Mucosa of descending colon (tissue), 3 donors: ENCODE results near the gene SNTG2. TPM values are rescaled to one million over a fixed set of nuclear protein-coding genes. Genes with fewer than 3 reads are reported as not detected.

Source experiments
- ATAC-seq: fragments of 200-7000 bp; cut with Tn5 transposase; one replicate; pipeline ENCODE4 v1.9.1; 2020; ENCODE audit warnings: mild to moderate bottlenecking, moderate library complexity
- DNase-seq, 3 donors: peaks; one replicate each; pipeline ENCODE4 v3.0.0-alpha.2; 2020
- H3K36me3 ChIP-seq: fragments of 200-600 bp; one replicate; pipeline ENCODE4 v1.8.0; 2021; ENCODE audit warnings: low read depth, mild to moderate bottlenecking
- H3K4me1 ChIP-seq: fragments of 200-600 bp; one replicate; pipeline ENCODE4 v1.8.0; 2021; ENCODE audit warnings: low read depth, mild to moderate bottlenecking
- H3K4me3 ChIP-seq: fragments of 200-600 bp; one replicate; pipeline ENCODE4 v1.8.0; 2021; ENCODE audit warnings: mild to moderate bottlenecking
- H3K9me3 ChIP-seq: fragments of 200-600 bp; one replicate; pipeline ENCODE4 v1.8.0; 2021; ENCODE audit warnings: mild to moderate bottlenecking
- intact Hi-C, 2 donors: fragments of 100-400 bp; cut with DNase I in 1 of 2; cut with micrococcal nuclease in 1 of 2; formaldehyde crosslinking; loops; one replicate each; pipeline versions ENCODE4 v1.11.0 to v1.11.1; 2022; cut with DNase I, micrococcal nuclease
- total RNA-seq, 3 donors: library from RNA; stranded (reverse); fragmentation: NEBNext Ultra II Directional in 2 of 3; extraction: Animal tissue kit (Norgen Biotek cat#: 25700) in 2 of 3; gene quantifications; one replicate each; pipeline versions ENCODE4 v1.2.1 to v1.2.4, GENCODE V29; 2021 to 2023
- TF ChIP-seq, protein P1 (sequence below): fragments of 200-600 bp; IDR thresholded peaks from one replicate; pipeline ENCODE4 v1.8.0; 2022; ENCODE audit warnings: antibody characterized with exemption, mild to moderate bottlenecking
- donor health status: DM: no; HTN: no; CAD: no; lungs with moderate emphysema.
- donor health status: DM: no; HTN: no; CAD: no.
- donor health status: DM: no; HTN: yes; CAD: no.

SNTG2 gene
- total RNA-seq, 3 donors from 2014 or later: 0.38 to 3.0 (median 2.8) TPM

DNA sequence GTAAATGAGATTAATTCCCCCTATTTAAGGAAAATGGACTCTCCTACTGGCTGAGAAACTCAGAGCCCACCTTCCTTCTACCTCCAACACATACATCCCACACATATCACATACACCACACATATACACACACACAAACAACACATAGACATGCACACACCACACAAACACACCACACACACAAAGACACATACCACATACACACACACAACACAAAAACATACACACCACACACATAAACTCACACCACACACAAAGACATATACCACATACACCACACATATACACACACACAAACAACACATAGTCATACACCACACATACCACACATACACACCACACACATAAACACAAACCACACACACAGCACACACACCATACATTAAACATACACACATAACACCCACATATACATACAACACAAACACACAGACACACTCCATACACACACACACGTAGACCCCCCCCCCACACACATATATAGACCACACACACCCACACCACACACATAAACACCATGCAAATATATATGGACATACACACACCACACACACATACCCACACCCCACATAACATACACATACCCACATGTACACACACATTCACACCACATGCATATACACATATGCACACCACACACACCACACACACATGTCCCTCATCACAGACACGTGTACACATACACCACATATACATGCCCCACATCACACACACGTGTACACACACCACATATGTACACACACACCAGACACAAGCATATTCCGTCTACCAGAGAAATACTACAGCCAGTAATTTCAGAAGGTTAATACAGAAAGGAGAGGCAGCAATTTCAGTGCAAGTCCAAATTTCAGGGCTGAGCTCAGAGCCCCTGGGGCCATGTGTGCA lies 204.3 kb downstream of the SNTG2 start:
- Histone ChIP-seq H3K4me3 (no peak overlapping the region), H3K4me1 (no peaks in the 10 kb centered on the region), H3K36me3 (no peaks in the 10 kb centered on the region), H3K9me3 (no peaks in the 10 kb centered on the region)
- intact Hi-C loops: no loop called here
- DNase-seq (no peak), ATAC-seq (no peak)
- TF ChIP-seq, protein P1, sequence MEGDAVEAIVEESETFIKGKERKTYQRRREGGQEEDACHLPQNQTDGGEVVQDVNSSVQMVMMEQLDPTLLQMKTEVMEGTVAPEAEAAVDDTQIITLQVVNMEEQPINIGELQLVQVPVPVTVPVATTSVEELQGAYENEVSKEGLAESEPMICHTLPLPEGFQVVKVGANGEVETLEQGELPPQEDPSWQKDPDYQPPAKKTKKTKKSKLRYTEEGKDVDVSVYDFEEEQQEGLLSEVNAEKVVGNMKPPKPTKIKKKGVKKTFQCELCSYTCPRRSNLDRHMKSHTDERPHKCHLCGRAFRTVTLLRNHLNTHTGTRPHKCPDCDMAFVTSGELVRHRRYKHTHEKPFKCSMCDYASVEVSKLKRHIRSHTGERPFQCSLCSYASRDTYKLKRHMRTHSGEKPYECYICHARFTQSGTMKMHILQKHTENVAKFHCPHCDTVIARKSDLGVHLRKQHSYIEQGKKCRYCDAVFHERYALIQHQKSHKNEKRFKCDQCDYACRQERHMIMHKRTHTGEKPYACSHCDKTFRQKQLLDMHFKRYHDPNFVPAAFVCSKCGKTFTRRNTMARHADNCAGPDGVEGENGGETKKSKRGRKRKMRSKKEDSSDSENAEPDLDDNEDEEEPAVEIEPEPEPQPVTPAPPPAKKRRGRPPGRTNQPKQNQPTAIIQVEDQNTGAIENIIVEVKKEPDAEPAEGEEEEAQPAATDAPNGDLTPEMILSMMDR: no peak

DNA sequence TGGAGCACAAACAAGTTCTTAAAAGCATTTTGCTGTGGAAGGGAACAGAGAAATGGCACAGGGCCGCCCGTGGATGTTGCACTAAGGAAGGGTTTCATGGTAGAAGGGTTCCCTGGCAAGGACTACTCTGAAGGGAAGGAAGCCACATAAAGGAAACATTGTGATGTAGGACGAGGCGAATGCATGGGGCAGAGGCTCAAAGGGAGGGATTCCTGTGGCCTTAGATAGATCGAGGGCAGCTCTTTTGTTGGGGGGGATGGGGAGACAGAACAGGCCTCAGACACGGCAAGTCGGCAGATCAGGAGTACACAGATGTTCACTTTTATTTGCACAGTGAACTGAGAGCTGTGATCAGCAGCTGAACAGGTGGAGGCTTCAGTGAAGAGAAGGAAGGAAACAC lies 205.4 kb downstream of the SNTG2 start:
- intact Hi-C loops: no loop called here
- Histone ChIP-seq H3K4me3 (no peak overlapping the region), H3K9me3 (no peaks in the 10 kb centered on the region), H3K36me3 (no peaks in the 10 kb centered on the region), H3K4me1 (no peaks in the 10 kb centered on the region)
- DNase-seq (no peak), ATAC-seq (no peak)
- TF ChIP-seq, protein P1: no peak

- ATAC-seq (no peak), DNase-seq (no peak)
- H3K36me3 ChIP-seq: no peaks in the 10 kb centered on the region
- H3K4me3 ChIP-seq: no peak overlapping the region
- TF ChIP-seq, protein P1: no peak
- no peaks in the 10 kb centered on the region for H3K9me3 ChIP-seq
- intact Hi-C loops: no loop called here
- H3K4me1 ChIP-seq: no peaks in the 10 kb centered on the region
These were observed 205.9 kb downstream of the SNTG2 start for GRCh38 chr2:1156531-1156930.

DNA sequence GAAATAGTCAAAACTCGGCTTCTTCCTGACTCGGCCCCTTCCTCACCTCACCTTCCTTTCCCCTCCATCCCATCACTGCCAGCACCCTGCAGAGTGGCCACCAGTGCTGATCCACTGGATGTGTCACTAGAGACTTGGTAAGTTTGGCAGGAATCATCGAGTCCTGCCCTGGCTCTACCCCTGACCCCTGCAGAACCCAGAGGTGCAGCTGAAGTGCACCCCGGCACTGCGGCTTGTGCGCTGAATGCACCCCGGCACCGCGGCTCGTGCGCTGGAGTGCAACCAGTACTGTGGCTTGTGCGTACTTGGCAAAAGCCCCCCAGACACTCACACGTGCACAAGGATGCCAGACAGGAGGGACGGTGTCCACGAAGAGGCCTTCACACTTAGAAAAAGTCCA lies 206.5 kb downstream of the SNTG2 start:
- no peaks in the 10 kb centered on the region for H3K4me1 ChIP-seq
- no peak for ATAC-seq
- no peak for DNase-seq
- no peaks in the 10 kb centered on the region for H3K36me3 ChIP-seq
- TF ChIP-seq, protein P1: no peak
- intact Hi-C loops: no loop called here
- H3K4me3 ChIP-seq: no peak overlapping the region
- H3K9me3 ChIP-seq: no peaks in the 10 kb centered on the region

DNA sequence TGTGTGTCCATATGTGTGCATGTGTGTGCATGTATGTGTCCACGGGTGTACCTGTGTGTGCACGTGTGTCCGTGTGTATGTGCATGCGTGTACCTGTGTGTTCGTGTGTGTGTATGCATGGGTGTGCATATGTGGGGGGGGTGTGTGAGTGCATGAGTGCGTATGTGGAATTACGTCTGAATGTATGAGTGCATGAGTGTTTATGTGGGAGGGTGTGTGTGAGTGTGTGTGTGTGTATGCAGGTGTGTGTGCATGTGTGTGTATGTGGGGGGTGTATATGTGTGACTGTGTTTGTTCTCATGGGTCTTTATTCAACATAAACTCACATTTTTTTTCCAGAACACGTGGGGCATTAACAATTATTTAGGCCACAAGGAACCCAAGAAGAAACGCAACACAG lies 208.4 kb downstream of the SNTG2 start:
- Histone ChIP-seq H3K9me3 (no peaks in the 10 kb centered on the region), H3K4me1 (no peaks in the 10 kb centered on the region), H3K36me3 (no peaks in the 10 kb centered on the region), H3K4me3 (no peak overlapping the region)
- TF ChIP-seq, protein P1: no peak
- intact Hi-C loops: no loop called here
- ATAC-seq (no peak), DNase-seq (no peak)
